Activated T-cell treated with anti-CD3 and anti-CD28 coated beads, Interleukin-2, amount 50 U/mL, for 72 hours (primary cell): Measurements from ENCODE around the gene BMS1. TPM values are rescaled to one million over a fixed set of nuclear protein-coding genes. Genes with fewer than 3 reads are reported as not detected.

Experiments
- total RNA-seq, 2 donors: library from RNA; stranded (reverse); gene quantifications; one replicate each; pipeline ENCODE4 v1.2.3, GENCODE V29; 2022

The BMS1 gene
- total RNA-seq, 2 donors from 2014 or later: 14.3 to 14.5 TPM

Other genes starting within 250 kb of the BMS1 start
- gene ZNF33B, start 144.2 kb upstream of the BMS1 start, total RNA-seq: 10 to 100 TPM; 12.1 to 15.4 TPM